Middle frontal gyrus (tissue), 1 donor: ENCODE results near the gene SLC66A3.

Source experiments
- DNase-seq: peaks from one replicate; pipeline ENCODE4 v3.0.0-alpha.2; 2015; ENCODE audit warnings: low spot score; ENCODE audit errors: extremely low spot score

Gene SLC66A3

GRCh38 chr2:11213975-11214374, 58.7 kb downstream of the SLC66A3 start:
- no peak for DNase-seq

GRCh38 chr2:11214770-11215169, 59.5 kb downstream of the SLC66A3 start:
- DNase-seq: no peak

- DNase-seq: no peak
Observed at GRCh38 chr2:11215407-11215806, 60.1 kb downstream of the SLC66A3 start.

GRCh38 chr2:11220445-11220844, 65.2 kb downstream of the SLC66A3 start:
- DNase-seq: no peak

- DNase-seq: no peak
Observed at GRCh38 chr2:11222845-11223244, 67.6 kb downstream of the SLC66A3 start.

- DNase-seq: no peak
Observed at GRCh38 chr2:11224887-11225286, 69.6 kb downstream of the SLC66A3 start.

- DNase-seq: no peak
Observed at GRCh38 chr2:11227595-11227994, 72.3 kb downstream of the SLC66A3 start.
